H9 (cell line): ENCODE results near the gene GPR50. TPM values are rescaled to one million over a fixed set of nuclear protein-coding genes. Genes with fewer than 3 reads are reported as not detected.

Source experiments
- DNase-seq: peaks from one replicate; pipeline ENCODE4 v3.0.0-alpha.2; 2017
- H2AFZ ChIP-seq: one replicate; pipeline ENCODE4 v1.6.1; 2013; ENCODE audit warnings: mild to moderate bottlenecking, low read length, control low read depth, moderate library complexity
- H2AK5ac ChIP-seq: 2 replicates; pipeline ENCODE4 v1.6.1; 2013; ENCODE audit warnings: low read length, control low read depth, mixed read lengths; ENCODE audit not compliant: insufficient read length
- H2BK120ac ChIP-seq: one replicate; pipeline ENCODE4 v1.6.1; 2013; ENCODE audit warnings: low read depth, mild to moderate bottlenecking, low read length, control low read depth, inconsistent platforms; ENCODE audit not compliant: poor library complexity, severe bottlenecking
- H2BK12ac ChIP-seq: 2 replicates; pipeline ENCODE4 v1.6.1; 2013; ENCODE audit warnings: low read length, control low read depth, mixed read lengths, low read depth; ENCODE audit not compliant: insufficient read length
- H2BK15ac ChIP-seq: 2 replicates; pipeline ENCODE4 v1.6.1; 2013; ENCODE audit warnings: low read depth, low read length, control low read depth
- H2BK20ac ChIP-seq: one replicate; pipeline ENCODE4 v1.6.1; 2013; ENCODE audit warnings: low read depth, mild to moderate bottlenecking, low read length, control low read depth, inconsistent platforms; ENCODE audit not compliant: poor library complexity, severe bottlenecking
- H2BK5ac ChIP-seq: 2 replicates; pipeline ENCODE4 v1.6.1; 2013; ENCODE audit warnings: low read length, control low read depth, mixed read lengths; ENCODE audit not compliant: insufficient read length
- H3K14ac ChIP-seq: 2 replicates; pipeline ENCODE4 v1.6.1; 2013; ENCODE audit warnings: low read length, control low read depth; ENCODE audit not compliant: insufficient read depth
- H3K18ac ChIP-seq: 2 replicates; pipeline ENCODE4 v1.6.1; 2013; ENCODE audit warnings: low read depth, mild to moderate bottlenecking, mixed read lengths, low read length, control low read depth; ENCODE audit not compliant: insufficient read length
- H3K23ac ChIP-seq: 2 replicates; pipeline ENCODE4 v1.6.1; 2013; ENCODE audit warnings: low read length, control low read depth, mixed read lengths, low read depth; ENCODE audit not compliant: insufficient read length
- H3K23me2 ChIP-seq: 2 replicates; pipeline ENCODE4 v1.6.1; 2013; ENCODE audit warnings: low read depth, mild to moderate bottlenecking, mixed read lengths, low read length, control low read depth; ENCODE audit not compliant: insufficient read length, poor library complexity, severe bottlenecking
- H3K27ac ChIP-seq: 2 replicates; pipeline ENCODE4 v1.5.1; 2013; ENCODE audit warnings: low read length, control low read depth, mixed read lengths, low read depth; ENCODE audit not compliant: insufficient read length
- H3K27me3 ChIP-seq: 2 replicates; pipeline ENCODE4 v1.6.1; 2013; ENCODE audit warnings: low read length, control low read depth, inconsistent platforms; ENCODE audit not compliant: insufficient read depth
- H3K4ac ChIP-seq: 2 replicates; pipeline ENCODE4 v1.6.1; 2013; ENCODE audit warnings: low read depth, mild to moderate bottlenecking, control low read depth, inconsistent platforms, low read length, moderate library complexity
- H3K4me1 ChIP-seq: 2 replicates; pipeline ENCODE4 v1.6.1; 2013; ENCODE audit warnings: low read length, control low read depth, inconsistent platforms; ENCODE audit not compliant: insufficient read depth
- H3K4me2 ChIP-seq: 2 replicates; pipeline ENCODE4 v1.6.1; 2013; ENCODE audit warnings: low read length, control low read depth, mixed read lengths; ENCODE audit not compliant: insufficient read length, insufficient read depth
- H3K56ac ChIP-seq: 2 replicates; pipeline ENCODE4 v1.6.1; 2013; ENCODE audit warnings: low read depth, mild to moderate bottlenecking, mixed read lengths, low read length, control low read depth; ENCODE audit not compliant: insufficient read length
- H3K79me1 ChIP-seq: 2 replicates; pipeline ENCODE4 v1.6.1; 2013; ENCODE audit warnings: low read depth, mild to moderate bottlenecking, moderate library complexity, low read length, control low read depth, inconsistent platforms; ENCODE audit not compliant: insufficient read depth, poor library complexity, severe bottlenecking
- H3K79me2 ChIP-seq: 2 replicates; pipeline ENCODE4 v1.6.1; 2013; ENCODE audit warnings: low read length, control low read depth, inconsistent platforms; ENCODE audit not compliant: insufficient read depth
- H3K9ac ChIP-seq: 2 replicates; pipeline ENCODE4 v1.6.1; 2013; ENCODE audit warnings: low read length, control low read depth, mixed read lengths; ENCODE audit not compliant: insufficient read length; ENCODE audit errors: extremely low read depth
- H3K9me3 ChIP-seq: one replicate; pipeline ENCODE4 v1.6.1; 2013; ENCODE audit warnings: low read depth, low read length, inconsistent platforms; ENCODE audit not compliant: control insufficient read depth
- H3T11ph ChIP-seq: one replicate; pipeline ENCODE4 v1.6.1; 2013; ENCODE audit warnings: mild to moderate bottlenecking, low read length, control low read depth, inconsistent platforms
- H4K20me1 ChIP-seq: one replicate; pipeline ENCODE4 v1.6.1; 2013; ENCODE audit not compliant: control insufficient read depth, insufficient read length, insufficient read depth
- H4K5ac ChIP-seq: 2 replicates; pipeline ENCODE4 v1.6.1; 2013; ENCODE audit warnings: low read depth, mild to moderate bottlenecking, mixed read lengths, low read length, control low read depth; ENCODE audit not compliant: insufficient read length
- H4K8ac ChIP-seq: replicated peaks from 2 replicates; pipeline ENCODE4 v1.6.1; 2013; ENCODE audit warnings: low read length, control low read depth, mixed read lengths, low read depth; ENCODE audit not compliant: insufficient read length
- H4K91ac ChIP-seq: 2 replicates; pipeline ENCODE4 v1.6.1; 2013; ENCODE audit warnings: low read depth, mild to moderate bottlenecking, moderate library complexity, mixed read lengths, low read length, control low read depth; ENCODE audit not compliant: insufficient read length
- H3K27ac Mint-ChIP-seq, 3 experiments: 2 replicates in 2 of 3; 3 replicates in 1 of 3; pipeline ENCODE4 v1.8.0; 2020 to 2021; ENCODE audit warnings: mixed read lengths in 3 of 3, mild to moderate bottlenecking in 1 of 3, moderate library complexity in 1 of 3
- H3K27me3 Mint-ChIP-seq: 2 replicates; pipeline ENCODE4 v1.8.0; 2021; ENCODE audit warnings: low read depth, mild to moderate bottlenecking, moderate library complexity, mixed read lengths
- H3K36me3 Mint-ChIP-seq, 3 experiments: 2 replicates in 2 of 3; 3 replicates in 1 of 3; pipeline ENCODE4 v1.8.0; 2020 to 2021; ENCODE audit warnings: low read depth in 3 of 3, mixed read lengths in 3 of 3; ENCODE audit not compliant: insufficient read depth in 1 of 3
- H3K4me1 Mint-ChIP-seq, 2 experiments: 2 replicates each; pipeline ENCODE4 v1.8.0; 2020; ENCODE audit warnings: mixed read lengths in 2 of 2
- H3K4me3 Mint-ChIP-seq, 2 experiments: 2 replicates in 1 of 2; 3 replicates in 1 of 2; pipeline ENCODE4 v1.8.0; 2020 to 2021; ENCODE audit warnings: mild to moderate bottlenecking in 2 of 2, mixed read lengths in 2 of 2, moderate library complexity in 1 of 2
- H3K9me3 Mint-ChIP-seq, 2 experiments: 2 replicates in 1 of 2; 3 replicates in 1 of 2; pipeline ENCODE4 v1.8.0; 2020; ENCODE audit warnings: mild to moderate bottlenecking in 2 of 2, mixed read lengths in 2 of 2, moderate library complexity in 1 of 2
- WGBS: extraction: QIAGEN DNeasy Blood & Tissue Kit; methylation state at CpG from one replicate; pipeline ENCODE4 v1.1.7; 2013; ENCODE audit warnings: missing lambda C conversion rate, low lambda C conversion rate, mixed read lengths; ENCODE audit not compliant: insufficient read length; ENCODE audit errors: extremely low coverage; 5-methylcytosine and 5-hydroxymethylcytosine counted together
- total RNA-seq: library from RNA; stranded (reverse); gene quantifications from 2 replicates; pipeline ENCODE4 v1.2.1, GENCODE V29; 2021
- TF ChIP-seq, protein P1 (sequence below): fragments of 200-600 bp; sonication (generic); conservative IDR thresholded peaks from 3 replicates; pipeline ENCODE4 v1.8.0; 2021; ENCODE audit warnings: antibody characterized with exemption, mild to moderate bottlenecking

The GPR50 gene
- total RNA-seq, 1 experiment from 2014 or later: 12.2 TPM

DNA sequence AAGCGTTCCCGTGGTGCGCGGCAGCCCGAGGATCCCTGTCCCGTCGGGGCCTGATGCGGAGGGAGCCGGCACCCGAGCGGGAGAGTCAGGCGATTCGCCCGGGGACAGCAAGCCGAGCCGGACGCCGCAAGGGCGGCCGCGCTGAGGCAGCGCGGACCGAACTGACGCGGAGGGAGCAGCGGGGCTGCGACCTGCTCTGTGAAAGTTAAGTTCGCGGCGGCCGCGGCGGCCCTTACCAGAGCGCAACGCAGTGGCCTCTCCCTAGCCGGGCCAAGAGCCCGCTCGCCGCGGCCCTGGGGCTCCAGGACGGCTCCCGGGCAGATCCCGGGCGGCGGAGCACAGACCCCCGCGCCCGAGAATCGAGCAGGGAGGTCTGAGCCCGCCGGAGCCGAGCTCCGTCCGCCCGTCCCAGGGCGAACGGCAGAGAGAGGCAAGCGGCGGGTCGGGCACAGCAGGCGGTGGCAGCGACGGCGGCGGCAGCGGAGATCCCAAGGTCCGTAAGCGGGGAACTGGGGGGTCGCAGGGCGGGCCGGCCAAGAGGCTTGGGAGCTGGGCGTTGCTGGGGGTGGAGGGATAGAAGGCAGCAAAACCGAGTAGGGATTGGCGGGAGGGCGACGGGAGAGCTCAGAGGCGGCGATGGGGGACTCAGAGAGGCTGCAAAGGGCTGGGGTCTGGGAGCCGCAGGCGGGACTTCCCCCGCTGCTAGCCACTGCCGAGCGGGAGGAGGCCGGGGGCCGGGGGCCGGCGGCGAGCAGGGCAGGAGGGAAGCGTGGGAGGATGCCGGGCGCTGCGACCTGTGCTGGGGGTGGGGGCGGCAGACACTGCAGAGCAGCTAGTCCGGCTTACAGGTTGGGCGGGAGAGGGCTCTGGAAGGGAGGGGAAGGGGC lies 1.0 kb downstream of the GPR50 start:
- peak; percentile 61 for DNase-seq
- Histone ChIP-seq H3K14ac (no peak overlapping the region), H3K56ac (no peak overlapping the region), H4K5ac (no peak overlapping the region), H2BK15ac (no peak overlapping the region), H2BK20ac (no peak overlapping the region), H3K27me3 (peaks cover 22% of the 10 kb centered on the region), H3K27ac (no peak overlapping the region), H3T11ph (no peak overlapping the region), H2BK120ac (no peak overlapping the region), H3K23ac (no peak overlapping the region), H3K23me2 (peaks cover 23% of the 10 kb centered on the region), H3K79me1 (no peaks in the 10 kb centered on the region), H4K20me1 (no peaks in the 10 kb centered on the region), H2AK5ac (no peak overlapping the region), H2AFZ (no peak overlapping the region), H3K4me2 (peak overlapping the region; percentile 73), H3K18ac (no peak overlapping the region), H3K4ac (no peak overlapping the region), H4K8ac (no peak overlapping the region), H3K4me1 (no peaks in the 10 kb centered on the region; the same call in 1 of the 2 replicates), H3K9me3 (peaks cover 35% of the 10 kb centered on the region), H2BK12ac (no peak overlapping the region), H3K9ac (no peak overlapping the region), H2BK5ac (no peak overlapping the region), H3K79me2 (no peaks in the 10 kb centered on the region), H4K91ac (no peak overlapping the region)
- peaks cover 74 to 83% of the 10 kb centered on the region in 2 experiments for H3K9me3 Mint-ChIP-seq
- H3K4me1 Mint-ChIP-seq: peaks cover 18 to 19% of the 10 kb centered on the region in 2 experiments
- WGBS: no CpG with 5 or more reads among the region's 96 CpGs
- TF ChIP-seq, protein P1, sequence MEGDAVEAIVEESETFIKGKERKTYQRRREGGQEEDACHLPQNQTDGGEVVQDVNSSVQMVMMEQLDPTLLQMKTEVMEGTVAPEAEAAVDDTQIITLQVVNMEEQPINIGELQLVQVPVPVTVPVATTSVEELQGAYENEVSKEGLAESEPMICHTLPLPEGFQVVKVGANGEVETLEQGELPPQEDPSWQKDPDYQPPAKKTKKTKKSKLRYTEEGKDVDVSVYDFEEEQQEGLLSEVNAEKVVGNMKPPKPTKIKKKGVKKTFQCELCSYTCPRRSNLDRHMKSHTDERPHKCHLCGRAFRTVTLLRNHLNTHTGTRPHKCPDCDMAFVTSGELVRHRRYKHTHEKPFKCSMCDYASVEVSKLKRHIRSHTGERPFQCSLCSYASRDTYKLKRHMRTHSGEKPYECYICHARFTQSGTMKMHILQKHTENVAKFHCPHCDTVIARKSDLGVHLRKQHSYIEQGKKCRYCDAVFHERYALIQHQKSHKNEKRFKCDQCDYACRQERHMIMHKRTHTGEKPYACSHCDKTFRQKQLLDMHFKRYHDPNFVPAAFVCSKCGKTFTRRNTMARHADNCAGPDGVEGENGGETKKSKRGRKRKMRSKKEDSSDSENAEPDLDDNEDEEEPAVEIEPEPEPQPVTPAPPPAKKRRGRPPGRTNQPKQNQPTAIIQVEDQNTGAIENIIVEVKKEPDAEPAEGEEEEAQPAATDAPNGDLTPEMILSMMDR: no peak
- H3K4me3 Mint-ChIP-seq: peak overlapping the region; percentile 67 to 85
- peaks cover 15 to 22% (median 21%) of the 10 kb centered on the region in 3 experiments for H3K36me3 Mint-ChIP-seq
- H3K27ac Mint-ChIP-seq: no peak overlapping the region
- H3K27me3 Mint-ChIP-seq: peaks cover 89% of the 10 kb centered on the region
